HEK293 (cell line): ENCODE data around the gene TSR3.

Source experiments
- CTCF ChIP-seq: fragments of 450-650 bp; formaldehyde crosslinking; IDR thresholded peaks from 2 replicates; pipeline ENCODE4 v1.5.1; 2016; ENCODE audit warnings: missing biosample characterization, missing genetic modification characterization
- ZBTB49 ChIP-seq: fragments of 450-650 bp; formaldehyde crosslinking; IDR thresholded peaks from 2 replicates; pipeline ENCODE4 v1.5.1; 2016; ENCODE audit warnings: missing biosample characterization, missing genetic modification characterization, low read depth

GRCh38 chr16:1351215-1351581 lies 480 bp downstream of the TSR3 start:
- TF ChIP-seq ZBTB49 (tag by site-specific recombination) (no peak), CTCF (no peak)
